Mesendoderm (in vitro differentiated cells): Measurements from ENCODE around the gene ZKSCAN1. TPM values are rescaled to one million over a fixed set of nuclear protein-coding genes. Genes with fewer than 3 reads are reported as not detected.
"Not testable (repeated sequence)": the region's sequence is repeated elsewhere in the genome, so short reads cannot be mapped to it uniquely, and the experiment has no call there.

Experiments used
- DNase-seq: peaks from one replicate; pipeline ENCODE4 v3.0.0; 2013
- H2AK5ac ChIP-seq: 2 replicates; pipeline ENCODE4 v1.6.1; 2013; ENCODE audit warnings: low read length, inconsistent platforms
- H2BK120ac ChIP-seq: 2 replicates; pipeline ENCODE4 v1.6.1; 2013; ENCODE audit warnings: low read depth, mild to moderate bottlenecking, low read length, moderate library complexity, mixed read lengths
- H2BK15ac ChIP-seq: replicated peaks from 2 replicates; pipeline ENCODE4 v1.6.1; 2013; ENCODE audit warnings: low read depth, mild to moderate bottlenecking, moderate library complexity
- H2BK5ac ChIP-seq: 2 replicates; pipeline ENCODE4 v1.6.1; 2013; ENCODE audit warnings: low read length, inconsistent platforms
- H3K18ac ChIP-seq: 2 replicates; pipeline ENCODE4 v1.6.1; 2013; ENCODE audit warnings: mild to moderate bottlenecking, low read length, mixed read lengths
- H3K23ac ChIP-seq: one replicate; pipeline ENCODE4 v1.6.1; 2013; ENCODE audit warnings: low read length
- H3K27ac ChIP-seq: 2 replicates; pipeline ENCODE4 v1.5.1; 2013; ENCODE audit warnings: low read depth, mild to moderate bottlenecking, inconsistent platforms, low read length, moderate library complexity
- H3K27me3 ChIP-seq: 2 replicates; pipeline ENCODE4 v1.6.1; 2013; ENCODE audit warnings: low read length, control low read depth, mild to moderate bottlenecking, inconsistent platforms; ENCODE audit not compliant: insufficient read depth, poor library complexity
- H3K36me3 ChIP-seq: 2 replicates; pipeline ENCODE4 v1.6.1; 2013; ENCODE audit warnings: low read length, inconsistent platforms; ENCODE audit not compliant: control insufficient read depth, insufficient read depth
- H3K4ac ChIP-seq: one replicate; pipeline ENCODE4 v1.6.1; 2013; ENCODE audit warnings: low read depth, mild to moderate bottlenecking, low read length, moderate library complexity
- H3K4me1 ChIP-seq: 2 replicates; pipeline ENCODE4 v1.6.1; 2013; ENCODE audit warnings: low read depth, low read length, inconsistent platforms; ENCODE audit not compliant: control insufficient read depth
- H3K4me2 ChIP-seq: 2 replicates; pipeline ENCODE4 v1.6.1; 2013; ENCODE audit warnings: low read length
- H3K4me3 ChIP-seq: 2 replicates; pipeline ENCODE4 v1.5.1; 2013; ENCODE audit warnings: mild to moderate bottlenecking, low read length
- H3K56ac ChIP-seq: one replicate; pipeline ENCODE4 v1.6.1; 2013; ENCODE audit warnings: low read length
- H3K79me1 ChIP-seq: 2 replicates; pipeline ENCODE4 v1.6.1; 2013; ENCODE audit warnings: low read length, inconsistent platforms
- H3K79me2 ChIP-seq: 2 replicates; pipeline ENCODE4 v1.6.1; 2013; ENCODE audit warnings: mild to moderate bottlenecking, low read length; ENCODE audit not compliant: control insufficient read depth, insufficient read depth
- H3K9ac ChIP-seq: 2 replicates; pipeline ENCODE4 v1.6.1; 2013; ENCODE audit warnings: low read length, inconsistent platforms
- H4K5ac ChIP-seq: one replicate; pipeline ENCODE4 v1.6.1; 2013; ENCODE audit warnings: low read length
- H4K8ac ChIP-seq: one replicate; pipeline ENCODE4 v1.6.1; 2013; ENCODE audit warnings: low read depth, mild to moderate bottlenecking, control low read depth, low read length, moderate library complexity
- WGBS: extraction: QIAGEN DNeasy Blood & Tissue Kit; methylation state at CpG from one replicate; pipeline ENCODE4 v1.1.7; 2013; ENCODE audit warnings: low lambda C conversion rate, missing lambda C conversion rate; ENCODE audit not compliant: insufficient coverage; ENCODE audit errors: extremely low coverage; 5-methylcytosine and 5-hydroxymethylcytosine counted together
- polyA plus RNA-seq, 2 experiments: library from polyadenylated mRNA; stranded (reverse); fragments of 200-250 nt; gene quantifications; one replicate each; pipeline ENCODE4 v1.2.3, GENCODE V29; 2013

Gene ZKSCAN1
- 5.7 TPM for polyA plus RNA-seq (2013, experiment 1 of 2)
- polyA plus RNA-seq (2013, experiment 2 of 2) = 7.5 TPM

- Histone ChIP-seq H3K79me1 (peaks cover 14% of the 10 kb centered on the region), H2BK5ac (no peak within 1 kb of the TSS), H4K8ac (peak within 1 kb of the TSS; percentile 97), H3K4me1 (no peaks in the 10 kb centered on the region), H3K56ac (peak within 1 kb of the TSS; percentile 89), H3K4me3 (peak within 1 kb of the TSS; percentile 72), H3K4me2 (peak within 1 kb of the TSS; percentile 66), H2AK5ac (no peak within 1 kb of the TSS), H3K4ac (peak within 1 kb of the TSS; percentile 98), H4K5ac (peak within 1 kb of the TSS; percentile 97), H3K36me3 (no peaks in the 10 kb centered on the region), H2BK120ac (peak within 1 kb of the TSS; percentile 32), H3K9ac (peak within 1 kb of the TSS; percentile 83), H3K23ac (no peak within 1 kb of the TSS), H3K79me2 (peaks cover 34% of the 10 kb centered on the region), H2BK15ac (no peak within 1 kb of the TSS), H3K18ac (peak within 1 kb of the TSS; percentile 91), H3K27ac (no peak within 1 kb of the TSS), H3K27me3 (no peaks in the 10 kb centered on the region)
- DNase-seq = peak; percentile 97
- WGBS = no CpG with 5 or more reads among the region's 70 CpGs
Measured at GRCh38 chr7:100015232-100016214, at the start of gene ZKSCAN1. Gene ZKSCAN1, plus strand, starts transcription at chr7:100015596. Its CDS starts 7,911 bp downstream, at chr7:100023507.

- no peaks in the 10 kb centered on the region for H3K27me3 ChIP-seq
Measured at GRCh38 chr7:99969298-99969697, 46.1 kb upstream of the ZKSCAN1 start.

GRCh38 chr7:99969813-99970212 lies 45.6 kb upstream of the ZKSCAN1 start:
- H2BK5ac ChIP-seq, H2BK120ac ChIP-seq, H4K8ac ChIP-seq, H3K4me3 ChIP-seq, H3K36me3 ChIP-seq, H3K79me2 ChIP-seq, H3K27ac ChIP-seq, H3K27me3 ChIP-seq, H3K9ac ChIP-seq, H3K79me1 ChIP-seq, H4K5ac ChIP-seq, H3K56ac ChIP-seq, H3K4ac ChIP-seq, DNase-seq, H3K4me1 ChIP-seq, H3K23ac ChIP-seq, H2BK15ac ChIP-seq, H3K18ac ChIP-seq, H3K4me2 ChIP-seq, H2AK5ac ChIP-seq: not testable (repeated sequence)
- WGBS = no CpG with 5 or more reads among the region's 1 CpG

More at GRCh38 chr7:99969298-99969697, 46.1 kb upstream of the ZKSCAN1 start:
- H3K4me2 ChIP-seq = no peak overlapping the region
- no peak overlapping the region for H3K9ac ChIP-seq
- H3K27ac ChIP-seq = no peak overlapping the region
- H3K56ac ChIP-seq = no peak overlapping the region
- H4K5ac ChIP-seq = no peak overlapping the region
- WGBS = no CpG with 5 or more reads among the region's 3 CpGs
- no peak for DNase-seq
- H3K18ac ChIP-seq = no peak overlapping the region
- H3K4ac ChIP-seq = no peak overlapping the region
- H2BK15ac ChIP-seq = no peak overlapping the region
- no peaks in the 10 kb centered on the region for H3K79me1 ChIP-seq
- no peaks in the 10 kb centered on the region for H3K79me2 ChIP-seq
- no peak overlapping the region for H2BK120ac ChIP-seq
- no peaks in the 10 kb centered on the region for H3K36me3 ChIP-seq
- no peak overlapping the region for H2BK5ac ChIP-seq
- H2AK5ac ChIP-seq = no peak overlapping the region
- no peaks in the 10 kb centered on the region for H3K4me1 ChIP-seq
- no peak overlapping the region for H4K8ac ChIP-seq
- H3K4me3 ChIP-seq = no peak overlapping the region
- H3K23ac ChIP-seq = no peak overlapping the region

GRCh38 chr7:99971242-99971641 lies 44.2 kb upstream of the ZKSCAN1 start:
- H2BK5ac ChIP-seq = no peak overlapping the region
- H3K4me1 ChIP-seq = no peaks in the 10 kb centered on the region
- no peaks in the 10 kb centered on the region for H3K36me3 ChIP-seq
- no peak overlapping the region for H3K27ac ChIP-seq
- no peak overlapping the region for H3K18ac ChIP-seq
- H3K56ac ChIP-seq = no peak overlapping the region
- DNase-seq = no peak
- H4K8ac ChIP-seq = no peak overlapping the region
- no peak overlapping the region for H2BK15ac ChIP-seq
- H3K79me1 ChIP-seq = no peaks in the 10 kb centered on the region
- H3K4ac ChIP-seq = no peak overlapping the region
- H2BK120ac ChIP-seq = no peak overlapping the region
- WGBS = no CpG with 5 or more reads among the region's 4 CpGs
- H4K5ac ChIP-seq = no peak overlapping the region
- H3K9ac ChIP-seq = no peak overlapping the region
- H3K23ac ChIP-seq = no peak overlapping the region
- H3K79me2 ChIP-seq = no peaks in the 10 kb centered on the region
- H2AK5ac ChIP-seq = no peak overlapping the region
- no peak overlapping the region for H3K4me2 ChIP-seq
- H3K27me3 ChIP-seq = no peaks in the 10 kb centered on the region
- no peak overlapping the region for H3K4me3 ChIP-seq

GRCh38 chr7:99973817-99974216 lies 41.6 kb upstream of the ZKSCAN1 start:
- not testable (repeated sequence) for H2BK5ac ChIP-seq, DNase-seq, H3K4me2 ChIP-seq, H3K4me1 ChIP-seq, H3K4me3 ChIP-seq, H3K56ac ChIP-seq, H4K5ac ChIP-seq, H2BK120ac ChIP-seq, H3K36me3 ChIP-seq, H2BK15ac ChIP-seq, H3K79me2 ChIP-seq, H3K9ac ChIP-seq, H3K23ac ChIP-seq, H4K8ac ChIP-seq, H2AK5ac ChIP-seq, H3K79me1 ChIP-seq, H3K4ac ChIP-seq, H3K27me3 ChIP-seq, H3K27ac ChIP-seq, H3K18ac ChIP-seq
- WGBS = no CpG with 5 or more reads among the region's 7 CpGs
